Activated CD4-positive, alpha-beta T cell treated with anti-CD3 and anti-CD28 coated beads, Interleukin-2, amount 10 ng/mL, durations not matched to agents 24 days and 14 days (primary cell): ENCODE data around the gene LPAR5. TPM values are rescaled to one million over a fixed set of nuclear protein-coding genes. Genes with fewer than 3 reads are reported as not detected.

ENCODE experiments used
- DNase-seq: peaks from one replicate; pipeline ENCODE4 v3.0.0; 2022
- H3K27ac Mint-ChIP-seq: one replicate; pipeline ENCODE4 v1.8.0; 2022; ENCODE audit warnings: mild to moderate bottlenecking, mixed read lengths
- H3K27me3 Mint-ChIP-seq: one replicate; pipeline ENCODE4 v1.8.0; 2022; ENCODE audit warnings: mixed read lengths
- H3K36me3 Mint-ChIP-seq: one replicate; pipeline ENCODE4 v1.8.0; 2022; ENCODE audit warnings: low read depth, mild to moderate bottlenecking, mixed read lengths
- H3K4me1 Mint-ChIP-seq: one replicate; pipeline ENCODE4 v1.8.0; 2021; ENCODE audit warnings: mixed read lengths
- H3K4me3 Mint-ChIP-seq: one replicate; pipeline ENCODE4 v1.8.0; 2022; ENCODE audit warnings: mild to moderate bottlenecking, moderate library complexity, mixed read lengths
- H3K9me3 Mint-ChIP-seq: one replicate; pipeline ENCODE4 v1.8.0; 2021; ENCODE audit warnings: mixed read lengths
- intact Hi-C: fragments of 100-400 bp; cut with micrococcal nuclease; formaldehyde crosslinking; loops from one replicate; pipeline ENCODE4 v1.15.1; 2023
- total RNA-seq: library from RNA; stranded (reverse); gene quantifications from 2 replicates; pipeline ENCODE4 v1.2.3, GENCODE V29; 2022

Gene LPAR5
- total RNA-seq, 1 donor from 2014 or later: 4.2 TPM

DNA sequence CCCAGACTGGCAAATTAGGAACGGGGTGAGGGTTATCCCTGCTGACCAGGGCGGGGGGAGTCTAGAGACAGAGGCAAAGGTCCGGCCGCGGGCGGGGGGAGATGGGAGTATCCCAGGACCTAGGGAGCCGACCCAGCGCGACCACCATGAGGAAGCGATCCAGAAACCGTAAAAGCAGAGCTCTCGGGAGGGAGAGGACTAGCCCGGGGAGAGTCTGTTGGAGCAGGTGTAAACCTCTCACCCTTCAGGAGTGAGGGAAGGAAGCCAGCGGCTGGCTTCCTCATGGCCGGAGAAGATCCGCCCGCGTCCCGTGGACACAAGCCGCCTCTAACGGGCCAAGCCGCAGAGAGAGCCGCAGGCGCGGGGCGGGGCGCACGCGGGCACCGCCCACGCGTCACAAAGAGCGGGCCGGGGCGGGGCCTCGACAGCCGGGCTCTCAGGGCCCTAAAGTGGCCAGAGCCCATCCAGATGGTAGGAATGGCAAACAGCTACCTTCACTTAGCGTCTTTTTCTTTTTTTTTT is 11.4 kb upstream of the LPAR5 start, which contains the start of gene ACRBP:
ACRBP (minus strand) TSS at position 350 of the 522 bp plus-strand sequence; CDS start at position 284, 66 bp downstream.
- Mint-ChIP-seq H3K36me3 (peaks cover 43% of the 10 kb centered on the region), H3K27me3 (peaks cover 5% of the 10 kb centered on the region), H3K4me1 (peaks cover 16% of the 10 kb centered on the region), H3K4me3 (peak within 1 kb of the TSS; percentile 68), H3K9me3 (peaks cover 14% of the 10 kb centered on the region), H3K27ac (peak within 1 kb of the TSS; percentile 56)
- intact Hi-C loops: no loop called here
- peak; percentile 86 for DNase-seq

GRCh38 chr12:6646276-6647082 is 10.7 kb upstream of the LPAR5 start:
- H3K4me3 Mint-ChIP-seq: peak overlapping the region; percentile 68
- peaks cover 16% of the 10 kb centered on the region for H3K4me1 Mint-ChIP-seq
- peaks cover 17% of the 10 kb centered on the region for H3K9me3 Mint-ChIP-seq
- H3K27me3 Mint-ChIP-seq: peaks cover 9% of the 10 kb centered on the region
- DNase-seq: no peak
- peaks cover 41% of the 10 kb centered on the region for H3K36me3 Mint-ChIP-seq
- peak overlapping the region; percentile 56 for H3K27ac Mint-ChIP-seq
- intact Hi-C loops: no loop called here

GRCh38 chr12:6644903-6645302 is 9.1 kb upstream of the LPAR5 start:
- no peak overlapping the region for H3K4me3 Mint-ChIP-seq
- peaks cover 19% of the 10 kb centered on the region for H3K4me1 Mint-ChIP-seq
- peaks cover 15% of the 10 kb centered on the region for H3K27me3 Mint-ChIP-seq
- peaks cover 30% of the 10 kb centered on the region for H3K36me3 Mint-ChIP-seq
- DNase-seq: no peak
- H3K27ac Mint-ChIP-seq: no peak overlapping the region
- peaks cover 17% of the 10 kb centered on the region for H3K9me3 Mint-ChIP-seq
- intact Hi-C loops: no loop called here

GRCh38 chr12:6644257-6644596 is 8.5 kb upstream of the LPAR5 start:
- peaks cover 30% of the 10 kb centered on the region for H3K36me3 Mint-ChIP-seq
- peak overlapping the region; percentile 20 for H3K27ac Mint-ChIP-seq
- peaks cover 21% of the 10 kb centered on the region for H3K4me1 Mint-ChIP-seq
- H3K27me3 Mint-ChIP-seq: peaks cover 15% of the 10 kb centered on the region
- peaks cover 17% of the 10 kb centered on the region for H3K9me3 Mint-ChIP-seq
- H3K4me3 Mint-ChIP-seq: no peak overlapping the region
- DNase-seq: no peak
- intact Hi-C loops: no loop called here

DNA sequence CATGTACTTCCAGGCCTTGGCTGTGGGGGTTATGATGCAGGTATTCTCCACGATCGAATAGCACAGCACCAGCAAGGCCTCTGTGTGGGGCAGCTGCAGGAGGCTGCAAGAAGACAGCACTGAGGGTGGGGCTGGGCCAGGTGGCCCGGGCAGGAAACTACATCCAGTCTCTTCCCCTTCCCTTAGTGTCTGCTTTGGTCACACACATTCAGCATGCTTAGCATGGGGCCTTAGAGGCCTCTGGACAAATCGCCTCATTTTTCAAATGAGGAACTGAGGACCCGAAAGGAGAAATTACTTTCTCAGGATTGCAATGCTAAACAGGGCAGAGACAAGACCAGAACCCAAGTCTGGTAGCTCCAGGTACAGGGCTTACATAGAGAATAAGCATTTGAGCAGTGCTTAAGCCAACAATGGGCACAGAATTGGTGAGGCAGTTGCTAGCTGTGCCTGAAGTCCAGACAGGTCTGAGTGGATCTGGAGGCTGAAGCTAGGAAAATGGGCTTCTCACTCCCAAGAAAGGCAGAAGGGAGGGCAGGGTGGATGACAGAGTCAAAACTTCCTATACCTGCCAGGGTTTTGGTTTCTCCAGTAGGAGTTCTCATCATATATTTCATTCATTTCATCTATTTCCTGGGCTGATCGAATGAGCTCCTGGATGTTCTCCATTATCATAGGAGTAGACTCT is 8.0 kb upstream of the LPAR5 start:
- H3K4me1 Mint-ChIP-seq: peaks cover 21% of the 10 kb centered on the region
- no peak overlapping the region for H3K4me3 Mint-ChIP-seq
- peaks cover 17% of the 10 kb centered on the region for H3K9me3 Mint-ChIP-seq
- peaks cover 15% of the 10 kb centered on the region for H3K27me3 Mint-ChIP-seq
- peaks cover 30% of the 10 kb centered on the region for H3K36me3 Mint-ChIP-seq
- H3K27ac Mint-ChIP-seq: no peak overlapping the region
- intact Hi-C loops: no loop called here
- no peak for DNase-seq

GRCh38 chr12:6641131-6641530 is 5.4 kb upstream of the LPAR5 start:
- H3K4me3 Mint-ChIP-seq: no peak overlapping the region
- DNase-seq: no peak
- H3K36me3 Mint-ChIP-seq: peaks cover 15% of the 10 kb centered on the region
- peaks cover 17% of the 10 kb centered on the region for H3K9me3 Mint-ChIP-seq
- H3K27ac Mint-ChIP-seq: no peak overlapping the region
- H3K27me3 Mint-ChIP-seq: peaks cover 14% of the 10 kb centered on the region
- peaks cover 14% of the 10 kb centered on the region for H3K4me1 Mint-ChIP-seq
- intact Hi-C loops: no loop called here

DNA sequence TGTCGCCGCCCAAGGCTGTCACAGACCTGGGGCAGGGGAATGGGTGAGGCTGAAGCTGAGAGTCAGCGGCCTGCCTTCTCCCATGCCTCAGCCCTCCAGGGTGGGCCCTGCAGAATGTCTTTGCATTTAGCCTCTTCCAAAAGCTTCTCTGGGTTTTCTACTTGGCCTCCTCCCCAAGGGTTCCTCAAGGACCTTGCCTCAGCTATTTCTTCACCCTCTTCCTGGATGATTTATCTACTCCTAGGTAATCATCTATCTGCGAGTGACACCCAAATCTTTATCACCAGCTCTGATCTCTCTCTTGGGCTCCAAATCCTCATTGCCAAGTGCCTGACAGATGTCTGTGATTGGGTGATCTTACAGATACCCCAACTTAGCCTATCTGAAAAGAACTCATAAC is 4.7 kb upstream of the LPAR5 start:
- intact Hi-C loops: no loop called here
- Mint-ChIP-seq H3K27ac (no peak overlapping the region), H3K27me3 (peaks cover 14% of the 10 kb centered on the region), H3K36me3 (peaks cover 14% of the 10 kb centered on the region), H3K9me3 (peaks cover 17% of the 10 kb centered on the region), H3K4me3 (no peak overlapping the region), H3K4me1 (peaks cover 20% of the 10 kb centered on the region)
- DNase-seq: no peak

- peaks cover 14% of the 10 kb centered on the region for H3K27me3 Mint-ChIP-seq
- H3K4me3 Mint-ChIP-seq: no peak overlapping the region
- no peak overlapping the region for H3K27ac Mint-ChIP-seq
- peaks cover 26% of the 10 kb centered on the region for H3K4me1 Mint-ChIP-seq
- H3K9me3 Mint-ChIP-seq: peaks cover 13% of the 10 kb centered on the region
- H3K36me3 Mint-ChIP-seq: peaks cover 10% of the 10 kb centered on the region
- no peak for DNase-seq
- intact Hi-C loops: no loop called here
These were observed 3.5 kb upstream of the LPAR5 start for GRCh38 chr12:6639151-6639801.

DNA sequence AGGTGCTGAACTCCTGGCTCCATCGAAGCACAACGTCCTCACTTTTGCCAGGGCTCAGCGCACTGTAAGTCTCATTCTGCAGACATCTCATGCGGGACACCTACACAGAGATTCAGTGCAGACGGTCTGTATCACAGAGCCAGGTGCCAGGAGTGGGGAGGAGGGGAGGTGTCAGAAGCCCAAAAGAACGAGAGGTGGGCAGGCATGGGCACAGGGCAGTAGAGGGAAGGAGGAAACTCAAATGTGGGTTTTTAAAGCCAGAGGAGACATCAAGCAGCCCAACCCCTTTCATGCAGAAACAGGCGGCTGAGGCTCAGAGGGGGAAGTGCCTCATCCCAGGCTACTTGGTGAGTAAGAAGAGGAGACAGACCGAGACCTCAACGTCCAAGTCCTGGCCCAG is 2.5 kb upstream of the LPAR5 start:
- Mint-ChIP-seq H3K27me3 (peaks cover 14% of the 10 kb centered on the region), H3K27ac (no peak overlapping the region), H3K4me3 (no peak overlapping the region), H3K9me3 (peaks cover 8% of the 10 kb centered on the region), H3K36me3 (peaks cover 3% of the 10 kb centered on the region), H3K4me1 (peaks cover 22% of the 10 kb centered on the region)
- DNase-seq: no peak
- intact Hi-C loops: no loop called here

DNA sequence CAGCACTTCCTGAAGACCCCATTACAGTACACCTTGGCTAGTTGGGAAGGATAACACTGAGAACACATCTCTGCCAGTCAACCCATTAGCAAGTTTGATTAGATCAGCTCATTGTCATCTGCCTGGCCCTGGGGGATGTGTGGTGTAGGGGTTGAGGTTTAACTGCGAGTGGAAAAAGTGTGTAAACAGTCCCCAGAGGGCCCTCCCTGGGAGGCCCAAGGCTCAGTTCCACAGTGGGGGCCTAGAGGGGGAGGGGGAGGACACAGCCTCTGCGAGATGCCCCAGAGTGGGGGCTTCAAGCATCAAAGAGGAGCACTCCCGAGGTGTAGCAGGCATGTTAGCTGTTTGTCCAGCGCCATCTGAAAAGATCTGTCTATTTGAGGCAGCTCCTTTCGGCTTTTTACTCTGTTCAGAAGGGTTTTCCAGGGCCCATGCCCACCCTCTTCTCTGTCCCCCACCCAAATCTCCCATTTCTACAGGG is 344 bp downstream of the LPAR5 start:
- intact Hi-C loops: loop anchor here (1.0 kb wide), 2 partner anchors 18 to 28 kb away; partner anchors contain the start of gene ING4
- peaks cover 43% of the 10 kb centered on the region for H3K4me1 Mint-ChIP-seq
- H3K27ac Mint-ChIP-seq: peak overlapping the region; percentile 87

DNA sequence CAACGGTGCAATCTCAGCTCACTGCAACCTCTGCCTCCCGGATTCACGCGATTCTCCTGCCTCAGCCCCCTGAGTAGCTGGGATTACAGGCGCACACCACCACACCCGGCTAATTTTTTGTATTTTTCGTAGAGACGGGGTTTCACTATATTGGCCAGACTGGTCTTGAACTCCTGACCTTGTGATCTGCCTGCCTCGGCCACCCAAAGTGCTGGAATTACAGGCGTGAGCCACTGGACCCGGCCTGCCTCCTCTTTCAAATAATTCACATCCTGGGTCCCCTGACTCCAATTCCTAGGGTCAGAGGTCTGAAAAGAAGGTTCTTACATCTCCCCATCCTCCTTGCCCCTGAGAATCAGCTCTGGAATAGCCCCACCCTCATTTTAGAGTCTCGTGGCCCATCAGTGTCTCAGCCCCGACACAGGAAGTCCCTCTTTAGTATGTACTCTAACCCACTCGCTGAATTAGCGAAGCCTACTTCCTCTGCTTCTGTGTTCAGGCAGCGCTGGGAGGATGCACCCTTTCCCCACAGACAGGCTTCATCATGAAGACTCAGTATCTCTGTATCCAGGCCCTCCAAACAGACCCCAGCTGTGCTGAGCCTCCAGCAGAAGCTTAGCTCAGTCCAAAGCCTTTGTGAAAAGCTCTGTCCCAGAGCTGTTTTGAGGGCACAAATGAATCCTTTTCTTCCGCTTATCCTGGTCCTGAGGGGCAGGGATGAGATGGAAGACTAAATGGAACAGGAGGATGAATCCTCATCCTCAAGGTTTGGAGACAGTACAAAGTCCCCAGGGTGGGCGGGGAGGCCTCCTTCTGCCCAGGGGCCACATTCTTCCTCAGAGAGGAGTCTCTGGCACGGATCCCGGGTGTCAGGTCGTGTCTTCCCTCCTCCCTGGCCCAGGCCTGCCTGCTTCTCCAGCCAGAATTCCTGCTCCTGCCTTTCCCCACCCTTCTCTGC is 3.5 kb downstream of the LPAR5 start:
- no peaks in the 10 kb centered on the region for H3K9me3 Mint-ChIP-seq
- DNase-seq: peak; percentile 88
- peak overlapping the region; percentile 94 for H3K27ac Mint-ChIP-seq
- H3K4me1 Mint-ChIP-seq: peaks cover 51% of the 10 kb centered on the region
- peak overlapping the region; percentile 84 for H3K4me3 Mint-ChIP-seq
- H3K36me3 Mint-ChIP-seq: no peaks in the 10 kb centered on the region
- H3K27me3 Mint-ChIP-seq: no peaks in the 10 kb centered on the region
- intact Hi-C loops: no loop called here

More for the DNA sequence above, 344 bp downstream of the LPAR5 start:
- peak; percentile 81 for DNase-seq
- H3K27me3 Mint-ChIP-seq: no peaks in the 10 kb centered on the region
- H3K36me3 Mint-ChIP-seq: no peaks in the 10 kb centered on the region
- H3K9me3 Mint-ChIP-seq: no peaks in the 10 kb centered on the region
- H3K4me3 Mint-ChIP-seq: peak overlapping the region; percentile 56

DNA sequence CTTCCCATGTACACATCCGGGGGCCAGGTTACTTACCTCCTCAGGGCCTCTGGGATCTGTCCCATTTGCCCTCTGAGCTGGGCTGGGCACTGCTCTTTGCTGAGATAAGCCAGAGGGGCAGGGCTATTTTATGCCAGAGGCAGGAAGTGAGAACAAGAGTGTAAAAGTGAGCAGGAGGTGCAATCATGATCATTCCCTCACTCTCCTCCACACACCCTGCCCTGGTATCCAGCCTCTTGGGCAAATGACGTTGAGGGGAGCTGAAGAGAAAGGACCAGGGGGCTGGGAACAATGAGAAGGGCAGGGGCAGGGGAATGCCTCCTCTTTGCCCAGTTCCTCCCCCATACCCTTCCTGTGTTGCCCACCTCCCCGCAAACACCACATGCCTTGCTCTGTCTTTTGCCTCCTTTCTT is 4.2 kb downstream of the LPAR5 start:
- Mint-ChIP-seq H3K4me3 (peak overlapping the region; percentile 84), H3K27me3 (no peaks in the 10 kb centered on the region), H3K27ac (peak overlapping the region; percentile 94), H3K4me1 (peaks cover 55% of the 10 kb centered on the region), H3K9me3 (no peaks in the 10 kb centered on the region), H3K36me3 (no peaks in the 10 kb centered on the region)
- DNase-seq: peak; percentile 74
- intact Hi-C loops: no loop called here

- no peaks in the 10 kb centered on the region for H3K27me3 Mint-ChIP-seq
- H3K9me3 Mint-ChIP-seq: no peaks in the 10 kb centered on the region
- H3K4me1 Mint-ChIP-seq: peaks cover 49% of the 10 kb centered on the region
- H3K36me3 Mint-ChIP-seq: no peaks in the 10 kb centered on the region
- peak overlapping the region; percentile 84 for H3K4me3 Mint-ChIP-seq
- H3K27ac Mint-ChIP-seq: peak overlapping the region; percentile 94
- DNase-seq: no peak
- intact Hi-C loops: no loop called here
These were observed 5.0 kb downstream of the LPAR5 start for GRCh38 chr12:6630736-6631135.
